ENCODE measurements around the gene NRXN2.

The NRXN2 gene

GRCh38 chr11:64559351-64560138 lies 163.5 kb downstream of the NRXN2 start:
- TF ChIP-seq, protein P1, sequence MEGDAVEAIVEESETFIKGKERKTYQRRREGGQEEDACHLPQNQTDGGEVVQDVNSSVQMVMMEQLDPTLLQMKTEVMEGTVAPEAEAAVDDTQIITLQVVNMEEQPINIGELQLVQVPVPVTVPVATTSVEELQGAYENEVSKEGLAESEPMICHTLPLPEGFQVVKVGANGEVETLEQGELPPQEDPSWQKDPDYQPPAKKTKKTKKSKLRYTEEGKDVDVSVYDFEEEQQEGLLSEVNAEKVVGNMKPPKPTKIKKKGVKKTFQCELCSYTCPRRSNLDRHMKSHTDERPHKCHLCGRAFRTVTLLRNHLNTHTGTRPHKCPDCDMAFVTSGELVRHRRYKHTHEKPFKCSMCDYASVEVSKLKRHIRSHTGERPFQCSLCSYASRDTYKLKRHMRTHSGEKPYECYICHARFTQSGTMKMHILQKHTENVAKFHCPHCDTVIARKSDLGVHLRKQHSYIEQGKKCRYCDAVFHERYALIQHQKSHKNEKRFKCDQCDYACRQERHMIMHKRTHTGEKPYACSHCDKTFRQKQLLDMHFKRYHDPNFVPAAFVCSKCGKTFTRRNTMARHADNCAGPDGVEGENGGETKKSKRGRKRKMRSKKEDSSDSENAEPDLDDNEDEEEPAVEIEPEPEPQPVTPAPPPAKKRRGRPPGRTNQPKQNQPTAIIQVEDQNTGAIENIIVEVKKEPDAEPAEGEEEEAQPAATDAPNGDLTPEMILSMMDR (conservative IDR thresholded peaks at IDR 0.05; ENCODE audit: low read depth, low read length) = no peak

GRCh38 chr11:64558869-64559268 lies 164.1 kb downstream of the NRXN2 start:
- Histone ChIP-seq H3K4me3 (IDR thresholded peaks at IDR 0.05; ENCODE audit: insufficient read depth, low read depth, low read length) (no peak overlapping the region), H3K4me1 (ENCODE audit: low read depth, poor library complexity, severe bottlenecking) (no peaks in the 10 kb centered on the region), H3K4me2 (no peak overlapping the region), H3K79me2 (ENCODE audit: insufficient read depth, low read depth) (no peaks in the 10 kb centered on the region), H3K27ac (no peak overlapping the region), H2AFZ (ENCODE audit: low read depth) (no peak overlapping the region), H3K27me3 (ENCODE audit: insufficient read depth, low read depth) (peaks cover 87% of the 10 kb centered on the region), H4K20me1 (ENCODE audit: insufficient read depth) (no peaks in the 10 kb centered on the region), H3K9ac (no peak overlapping the region), H3K36me3 (ENCODE audit: insufficient read depth) (no peaks in the 10 kb centered on the region)
- TF ChIP-seq, protein P1 (conservative IDR thresholded peaks at IDR 0.05; ENCODE audit: low read depth, low read length) = no peak

More at GRCh38 chr11:64559351-64560138, 163.5 kb downstream of the NRXN2 start:
- Histone ChIP-seq H3K4me1 (ENCODE audit: low read depth, poor library complexity, severe bottlenecking) (no peaks in the 10 kb centered on the region), H3K9ac (no peak overlapping the region), H3K4me2 (no peak overlapping the region), H3K27me3 (ENCODE audit: insufficient read depth, low read depth) (peaks cover 85% of the 10 kb centered on the region), H2AFZ (ENCODE audit: low read depth) (no peak overlapping the region), H3K79me2 (ENCODE audit: insufficient read depth, low read depth) (no peaks in the 10 kb centered on the region), H4K20me1 (ENCODE audit: insufficient read depth) (no peaks in the 10 kb centered on the region), H3K27ac (no peak overlapping the region), H3K4me3 (IDR thresholded peaks at IDR 0.05; ENCODE audit: insufficient read depth, low read depth, low read length) (no peak overlapping the region), H3K36me3 (ENCODE audit: insufficient read depth) (no peaks in the 10 kb centered on the region)

- Histone ChIP-seq H3K79me2 (ENCODE audit: insufficient read depth, low read depth) (no peaks in the 10 kb centered on the region), H3K4me1 (ENCODE audit: low read depth, poor library complexity, severe bottlenecking) (no peaks in the 10 kb centered on the region), H3K27me3 (ENCODE audit: insufficient read depth, low read depth) (peaks cover 80% of the 10 kb centered on the region), H3K36me3 (ENCODE audit: insufficient read depth) (no peaks in the 10 kb centered on the region), H3K4me2 (no peak overlapping the region), H3K27ac (no peak overlapping the region), H4K20me1 (ENCODE audit: insufficient read depth) (no peaks in the 10 kb centered on the region), H3K4me3 (IDR thresholded peaks at IDR 0.05; ENCODE audit: insufficient read depth, low read depth, low read length) (no peak overlapping the region), H3K9ac (no peak overlapping the region), H2AFZ (ENCODE audit: low read depth) (no peak overlapping the region)
- TF ChIP-seq, protein P1 (conservative IDR thresholded peaks at IDR 0.05; ENCODE audit: low read depth, low read length) = no peak
Measured at GRCh38 chr11:64558065-64558745, 164.8 kb downstream of the NRXN2 start.

- Histone ChIP-seq H3K9ac (no peak overlapping the region), H3K27me3 (ENCODE audit: insufficient read depth, low read depth) (peaks cover 73% of the 10 kb centered on the region), H3K27ac (no peak overlapping the region), H3K4me2 (no peak overlapping the region), H3K4me3 (IDR thresholded peaks at IDR 0.05; ENCODE audit: insufficient read depth, low read depth, low read length) (no peak overlapping the region), H3K4me1 (ENCODE audit: low read depth, poor library complexity, severe bottlenecking) (no peaks in the 10 kb centered on the region), H3K79me2 (ENCODE audit: insufficient read depth, low read depth) (no peaks in the 10 kb centered on the region), H3K36me3 (ENCODE audit: insufficient read depth) (no peaks in the 10 kb centered on the region), H4K20me1 (ENCODE audit: insufficient read depth) (no peaks in the 10 kb centered on the region), H2AFZ (ENCODE audit: low read depth) (no peak overlapping the region)
- TF ChIP-seq, protein P1 (conservative IDR thresholded peaks at IDR 0.05; ENCODE audit: low read depth, low read length) = no peak
Measured at GRCh38 chr11:64556721-64557250, 166.2 kb downstream of the NRXN2 start.

Data from KMS-11 (cell line).